Measurements from ENCODE around the gene ZNF76.

GRCh38 chr6:35216851-35217811 lies 42.4 kb upstream of the ZNF76 start:
- TF ChIP-seq CTCF (conservative IDR thresholded peaks at IDR 0.05) (no peak), EZH2 (IDR thresholded peaks at IDR 0.05; ENCODE audit: low read depth) (no peak)
